Activated B cell treated with CpG ODN at 0.5 μM for 24 hours (primary cell): ENCODE data around the gene RMDN3. TPM values are rescaled to one million over a fixed set of nuclear protein-coding genes. Genes with fewer than 3 reads are reported as not detected.
A peak's percentile ranks its signal among the peaks of the same experiment; 100 is the strongest.

Source experiments
- ATAC-seq: fragments of 200-7000 bp; cut with Tn5 transposase; one replicate; pipeline ENCODE4 v1.10.0; 2021; ENCODE audit warnings: low read depth, mild to moderate bottlenecking, moderate library complexity
- CTCF ChIA-PET: fragments of 350-600 bp; sonication (Branson Sonifier 250); formaldehyde crosslinking; loops from one replicate; lab custom pipeline; 2021; ENCODE audit warnings: antibody characterized with exemption; lab: Charles Lee
- POLR2A ChIA-PET: fragments of 350-600 bp; sonication (Branson Sonifier 250); formaldehyde crosslinking; loops from one replicate; lab custom pipeline; 2021; ENCODE audit warnings: antibody characterized with exemption; lab: Charles Lee
- DNase-seq: peaks from one replicate; pipeline ENCODE4 v3.0.0; 2022
- H3K27ac Mint-ChIP-seq: one replicate; pipeline ENCODE4 v1.8.0; 2020; ENCODE audit warnings: mixed read lengths
- H3K27me3 Mint-ChIP-seq: one replicate; pipeline ENCODE4 v1.8.0; 2021; ENCODE audit warnings: mixed read lengths
- H3K36me3 Mint-ChIP-seq: one replicate; pipeline ENCODE4 v1.8.0; 2021; ENCODE audit warnings: low read depth, mixed read lengths
- H3K4me1 Mint-ChIP-seq: one replicate; pipeline ENCODE4 v1.8.0; 2021; ENCODE audit warnings: mixed read lengths
- H3K4me3 Mint-ChIP-seq: one replicate; pipeline ENCODE4 v1.8.0; 2020; ENCODE audit warnings: mild to moderate bottlenecking, mixed read lengths
- H3K9me3 Mint-ChIP-seq: one replicate; pipeline ENCODE4 v1.8.0; 2020; ENCODE audit warnings: mixed read lengths
- intact Hi-C: fragments of 100-400 bp; cut with micrococcal nuclease; formaldehyde crosslinking; loops from one replicate; pipeline ENCODE4 v1.15.1; 2024
- total RNA-seq: library from RNA; stranded (reverse); gene quantifications from 2 replicates; pipeline ENCODE4 v1.2.3, GENCODE V29; 2022
- TF ChIP-seq, protein P1 (sequence below): fragments of 200-600 bp; IDR thresholded peaks from one replicate; pipeline ENCODE4 v1.8.0; 2022; ENCODE audit warnings: antibody characterized with exemption, mild to moderate bottlenecking

The RMDN3 gene
- total RNA-seq, 1 donor from 2014 or later = 25.6 TPM

DNA sequence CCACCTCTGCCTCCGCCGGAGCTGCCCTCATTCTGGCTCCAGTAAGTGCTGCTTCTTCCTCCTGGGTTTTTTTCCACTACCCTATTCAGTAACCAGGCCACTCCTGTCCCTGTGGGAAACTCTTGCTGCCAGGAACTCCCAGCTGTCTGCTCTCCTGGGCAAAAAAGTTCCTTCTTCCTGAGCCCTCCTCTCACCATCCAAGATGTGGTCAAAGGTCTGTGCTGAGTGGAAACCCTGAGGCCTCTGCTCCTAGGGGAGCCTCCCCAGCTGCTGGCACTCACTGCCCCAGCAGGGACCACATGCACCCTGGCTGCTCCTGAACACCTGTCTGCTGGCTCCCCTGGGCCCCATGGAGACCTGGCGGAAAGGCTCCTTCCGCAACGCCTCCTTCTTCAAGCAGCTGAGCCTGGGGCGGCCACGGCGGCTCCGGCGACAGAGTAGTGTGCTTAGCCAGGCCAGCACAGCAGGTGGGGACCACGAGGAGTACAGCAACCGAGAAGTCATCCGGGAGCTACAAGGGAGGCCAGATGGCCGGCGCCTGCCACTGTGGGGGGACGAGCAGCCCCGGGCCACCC is 15.2 kb upstream of the RMDN3 start:
- ATAC-seq (no peak), DNase-seq (peak; percentile 42)
- CTCF ChIA-PET = interaction anchor here (0.9 to 6.6 kb wide), 4 partner anchors 12 to 216 kb away, joined by 3 to 45 read pairs (median 8); no protein-coding TSS in a partner anchor
- intact Hi-C loops = no loop called here
- no peaks in the 10 kb centered on the region for H3K27me3 Mint-ChIP-seq
- POLR2A ChIA-PET = interaction anchor here (0.5 to 3.3 kb wide), 17 partner anchors 12 to 1199 kb away, joined by 3 to 49 read pairs (median 6); partner anchors contain the start of genes CCDC32, CHP1, DNAJC17 and EXD1
- TF ChIP-seq, protein P1, sequence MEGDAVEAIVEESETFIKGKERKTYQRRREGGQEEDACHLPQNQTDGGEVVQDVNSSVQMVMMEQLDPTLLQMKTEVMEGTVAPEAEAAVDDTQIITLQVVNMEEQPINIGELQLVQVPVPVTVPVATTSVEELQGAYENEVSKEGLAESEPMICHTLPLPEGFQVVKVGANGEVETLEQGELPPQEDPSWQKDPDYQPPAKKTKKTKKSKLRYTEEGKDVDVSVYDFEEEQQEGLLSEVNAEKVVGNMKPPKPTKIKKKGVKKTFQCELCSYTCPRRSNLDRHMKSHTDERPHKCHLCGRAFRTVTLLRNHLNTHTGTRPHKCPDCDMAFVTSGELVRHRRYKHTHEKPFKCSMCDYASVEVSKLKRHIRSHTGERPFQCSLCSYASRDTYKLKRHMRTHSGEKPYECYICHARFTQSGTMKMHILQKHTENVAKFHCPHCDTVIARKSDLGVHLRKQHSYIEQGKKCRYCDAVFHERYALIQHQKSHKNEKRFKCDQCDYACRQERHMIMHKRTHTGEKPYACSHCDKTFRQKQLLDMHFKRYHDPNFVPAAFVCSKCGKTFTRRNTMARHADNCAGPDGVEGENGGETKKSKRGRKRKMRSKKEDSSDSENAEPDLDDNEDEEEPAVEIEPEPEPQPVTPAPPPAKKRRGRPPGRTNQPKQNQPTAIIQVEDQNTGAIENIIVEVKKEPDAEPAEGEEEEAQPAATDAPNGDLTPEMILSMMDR = no peak
- H3K4me3 Mint-ChIP-seq = peak overlapping the region; percentile 82
- peaks cover 27% of the 10 kb centered on the region for H3K36me3 Mint-ChIP-seq
- H3K9me3 Mint-ChIP-seq = no peaks in the 10 kb centered on the region
- peak overlapping the region; percentile 93 for H3K27ac Mint-ChIP-seq
- peaks cover 52% of the 10 kb centered on the region for H3K4me1 Mint-ChIP-seq

DNA sequence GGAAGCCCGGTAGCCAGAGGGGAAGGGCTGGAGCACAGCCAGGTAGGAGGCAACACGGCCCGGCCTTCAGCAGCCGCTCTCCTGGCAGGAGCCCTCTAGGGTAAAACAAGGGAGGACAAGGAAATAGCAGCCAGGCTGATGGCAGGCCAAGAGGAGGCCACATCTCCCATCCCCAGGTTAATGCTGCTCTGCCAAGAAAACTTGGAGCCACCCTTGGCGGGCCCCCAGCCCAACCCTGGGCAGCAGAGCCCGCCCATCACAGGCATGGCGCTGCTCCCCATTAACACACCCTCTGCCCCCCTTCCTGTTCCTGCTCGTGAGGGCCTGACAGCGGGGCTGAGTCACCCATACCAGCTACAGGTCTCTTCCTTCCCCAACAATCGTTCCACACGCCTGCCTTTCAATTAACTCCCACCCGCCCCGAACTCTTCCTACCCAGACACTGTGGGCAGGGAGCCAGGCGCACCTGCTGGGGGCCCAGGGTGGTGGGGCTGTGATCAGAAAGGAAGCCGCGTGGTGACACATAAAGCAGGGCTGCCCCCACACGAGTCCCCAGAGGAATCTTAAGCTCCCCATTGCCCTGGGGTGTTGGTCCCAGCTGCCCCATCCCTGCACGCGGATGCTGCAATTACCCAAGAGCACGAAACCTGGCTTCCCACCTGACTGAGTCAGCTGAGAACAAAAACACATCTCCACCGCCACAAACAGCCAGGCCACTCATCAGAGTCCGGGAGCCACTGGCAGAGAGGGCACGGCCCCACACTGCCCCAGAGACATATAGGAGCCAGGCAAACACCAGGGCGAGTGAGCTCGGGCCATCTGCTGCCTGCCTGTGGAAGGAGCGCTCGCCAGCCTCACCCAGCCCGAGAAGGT is 14.5 kb upstream of the RMDN3 start, which contains the start of gene C15orf62:
TSS of gene C15orf62 (plus strand) at position 707 of the 873 bp plus-strand sequence. CDS start 516 bp downstream, outside the sequence.
- intact Hi-C loops = loop anchor here (1.0 to 5.0 kb wide), 8 partner anchors 13 to 348 kb away; partner anchors contain the start of genes BAHD1, CCDC32, DNAJC17 and INO80
- DNase-seq = peak; percentile 81

DNA sequence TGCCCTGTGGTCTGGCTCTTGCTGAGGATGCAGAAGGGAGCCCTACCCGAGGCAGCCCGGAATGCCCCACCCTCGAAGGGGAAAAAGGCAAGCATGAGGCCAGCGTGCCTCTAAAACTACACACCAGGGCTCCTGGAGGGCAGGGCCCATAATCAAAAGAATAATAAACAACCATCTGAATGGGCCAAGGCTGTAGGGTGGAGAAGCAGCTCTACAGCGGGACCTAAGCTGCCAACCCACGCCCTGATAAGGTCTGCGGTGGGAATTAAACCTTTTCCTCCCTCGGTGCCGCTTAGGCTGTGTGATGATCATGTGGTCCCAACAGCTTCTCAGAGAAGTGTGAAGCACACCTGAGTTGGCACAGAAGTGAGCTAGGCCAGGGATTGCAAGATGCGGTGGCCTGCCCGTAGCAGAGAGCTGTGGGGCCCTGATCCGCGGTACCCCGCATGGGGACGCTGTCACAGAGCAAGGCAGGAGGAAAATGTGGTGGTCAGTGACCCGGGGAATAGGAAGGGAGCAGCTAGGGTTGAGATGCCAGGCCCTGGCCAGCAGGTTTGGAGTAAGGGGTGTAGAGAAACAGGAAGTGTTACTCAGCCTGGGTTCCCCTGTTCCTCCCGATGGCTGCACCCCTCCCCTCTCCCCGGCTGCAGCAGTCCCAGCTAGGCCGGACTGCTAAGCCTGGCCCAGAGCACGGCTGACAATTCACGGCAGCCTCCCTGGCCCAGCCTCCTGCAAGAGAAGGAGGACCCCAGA is 13.6 kb upstream of the RMDN3 start:
- CTCF ChIA-PET = interaction anchor here (1.2 to 6.6 kb wide), 4 partner anchors 10 to 22 kb away, joined by 3 to 45 read pairs (median 8); no protein-coding TSS in a partner anchor
- intact Hi-C loops = loop anchor here (1.0 to 5.0 kb wide), 8 partner anchors 13 to 349 kb away; partner anchors contain the start of genes BAHD1, CCDC32, DNAJC17 and INO80
- Mint-ChIP-seq H3K4me3 (peak overlapping the region; percentile 82), H3K27ac (peak overlapping the region; percentile 93), H3K27me3 (no peaks in the 10 kb centered on the region), H3K36me3 (peaks cover 12% of the 10 kb centered on the region), H3K9me3 (no peaks in the 10 kb centered on the region), H3K4me1 (peaks cover 63% of the 10 kb centered on the region)
- DNase-seq (no peak), ATAC-seq (peak; percentile 6)
- TF ChIP-seq, protein P1 = no peak
- POLR2A ChIA-PET = interaction anchor here (1.0 to 3.3 kb wide), 8 partner anchors 9 to 204 kb away, joined by 4 to 49 read pairs (median 14); partner anchors contain the start of genes CCDC32, DNAJC17, RAD51 and VPS18

More for the DNA sequence above, 14.5 kb upstream of the RMDN3 start, which contains the start of gene C15orf62:
- Mint-ChIP-seq H3K9me3 (no peaks in the 10 kb centered on the region), H3K27me3 (no peaks in the 10 kb centered on the region), H3K4me3 (peak within 1 kb of the TSS; percentile 82), H3K4me1 (peaks cover 59% of the 10 kb centered on the region), H3K27ac (peak within 1 kb of the TSS; percentile 93), H3K36me3 (peaks cover 19% of the 10 kb centered on the region)
- ATAC-seq = peak; percentile 84
- ChIA-PET CTCF (interaction anchor here (0.9 to 6.6 kb wide), 5 partner anchors 9 to 216 kb away, joined by 3 to 45 read pairs (median 5); no protein-coding TSS in a partner anchor), POLR2A (interaction anchor here (0.6 to 3.3 kb wide), 17 partner anchors 11 to 1200 kb away, joined by 3 to 49 read pairs (median 6); partner anchors contain the start of genes CCDC32, CHP1, DNAJC17 and EXD1)
- TF ChIP-seq, protein P1 = no peak

DNA sequence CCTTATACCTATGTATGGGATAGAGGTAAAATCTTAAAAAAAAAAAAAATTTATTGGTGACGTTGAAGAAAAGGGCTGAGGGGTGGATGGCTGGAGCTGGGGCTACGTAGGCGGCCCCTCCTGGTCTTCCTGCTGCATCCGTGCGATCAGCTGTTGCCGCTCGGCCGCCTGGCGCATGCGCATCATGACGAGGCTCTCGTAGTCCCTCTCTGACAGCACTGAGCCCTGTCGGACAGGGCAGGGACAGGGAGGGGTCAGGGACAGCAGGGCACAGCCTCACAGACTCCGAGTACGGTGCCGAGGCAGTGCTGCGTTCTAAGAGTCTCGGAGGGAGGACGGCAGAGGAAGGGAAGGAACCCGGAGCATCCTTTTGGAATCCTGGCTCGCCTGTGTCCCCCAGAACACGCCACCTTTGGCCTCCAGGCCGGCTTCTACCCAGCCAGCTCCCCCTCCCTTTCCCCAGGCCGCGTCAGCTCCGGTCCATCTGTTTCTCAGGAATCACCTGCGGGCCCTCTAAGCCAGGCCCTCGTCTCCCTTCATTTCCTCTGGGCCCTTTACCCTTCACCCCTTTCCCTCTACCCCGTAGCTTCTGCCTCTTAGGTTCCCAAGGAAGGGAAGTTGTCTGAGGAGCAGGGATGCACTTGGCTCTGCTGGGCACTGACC is 12.9 kb upstream of the RMDN3 start:
- ChIA-PET POLR2A (interaction anchor here (1.0 to 4.2 kb wide), 8 partner anchors 9 to 217 kb away, joined by 3 to 49 read pairs (median 15); partner anchors contain the start of genes CCDC32, DNAJC17, RAD51 and ZFYVE19), CTCF (interaction anchor here (6.6 kb wide), 1 partner anchor 14 kb away, joined by 45 read pairs; no protein-coding TSS in a partner anchor)
- TF ChIP-seq, protein P1 = no peak
- Mint-ChIP-seq H3K4me3 (no peak overlapping the region), H3K9me3 (no peaks in the 10 kb centered on the region), H3K36me3 (peaks cover 8% of the 10 kb centered on the region), H3K4me1 (peaks cover 70% of the 10 kb centered on the region), H3K27ac (no peak overlapping the region), H3K27me3 (no peaks in the 10 kb centered on the region)
- DNase-seq = no peak
- intact Hi-C loops = loop anchor here (5.0 kb wide), 3 partner anchors 201 to 349 kb away; partner anchors contain the start of genes BAHD1, CCDC32, INO80 and RPUSD2
- ATAC-seq = no peak
